NCI-H1105 treated with DMSO at 0.1 percent for 48 hours (cell line): ENCODE measurements around the gene LARP6.
"Not testable (repeated sequence)": the region's sequence is repeated elsewhere in the genome, so short reads cannot be mapped to it uniquely, and the experiment has no call there.

Experiments used
- DNase-seq: peaks from one replicate; lab custom pipeline; 2025; lab: John Stamatoyannopoulos, UW

LARP6 gene

DNA sequence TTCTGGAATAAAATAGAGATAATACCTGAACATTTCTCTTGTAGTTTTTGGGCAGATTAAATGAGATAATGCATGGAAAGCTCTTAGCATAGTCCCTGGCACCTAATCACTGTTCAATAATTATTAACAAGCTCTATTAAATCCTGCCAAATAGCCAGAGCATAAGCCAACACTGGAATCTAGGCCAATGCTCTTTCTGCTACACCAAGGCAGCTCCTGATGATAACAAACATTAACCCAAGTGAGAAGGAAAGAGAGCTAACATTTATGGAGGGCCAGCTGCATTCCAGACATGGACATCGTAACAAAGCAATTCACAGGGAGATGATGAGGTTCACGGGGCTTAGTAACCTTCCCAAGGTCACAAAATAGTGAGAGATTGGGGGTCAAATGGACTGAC lies 23.3 kb downstream of the LARP6 start:
- no peak for DNase-seq

DNA sequence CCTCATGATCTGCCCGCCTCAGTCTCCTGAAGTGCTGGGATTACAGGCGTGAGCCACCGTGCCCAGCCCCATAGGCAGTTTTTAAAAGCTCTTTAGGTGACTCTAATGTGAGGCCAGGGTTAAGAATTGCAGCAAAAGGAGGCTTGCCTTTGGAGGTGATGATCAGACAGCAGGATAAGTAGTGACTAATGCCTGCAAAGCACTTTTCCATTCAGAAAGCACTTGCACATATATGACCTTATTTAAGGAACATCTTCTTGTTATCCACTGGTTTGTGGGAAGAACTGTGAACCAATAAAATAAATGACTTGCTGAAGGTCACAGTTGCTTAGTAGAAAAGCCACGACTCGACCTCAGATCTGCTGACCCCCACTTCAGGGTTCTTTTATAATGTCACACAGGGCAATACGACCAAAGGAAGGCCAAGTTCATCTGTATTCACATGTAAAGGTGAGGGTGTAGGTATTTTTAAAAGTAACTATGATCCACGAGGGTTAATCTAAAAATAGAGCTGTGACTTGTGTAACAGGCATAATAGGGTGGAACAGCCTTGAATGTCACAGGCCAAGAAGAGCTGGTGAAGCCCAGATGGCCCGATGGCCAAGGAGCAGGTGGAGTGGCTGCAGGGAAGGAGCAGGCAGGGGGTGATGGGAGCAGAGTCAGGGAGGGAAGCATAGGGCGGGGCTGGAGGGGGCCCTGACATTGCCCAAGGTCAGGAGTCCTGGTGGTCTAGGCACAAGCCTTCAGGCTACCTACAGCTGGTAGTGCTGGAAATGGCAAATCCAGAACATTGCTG lies 24.4 kb downstream of the LARP6 start:
- DNase-seq = no peak

DNA sequence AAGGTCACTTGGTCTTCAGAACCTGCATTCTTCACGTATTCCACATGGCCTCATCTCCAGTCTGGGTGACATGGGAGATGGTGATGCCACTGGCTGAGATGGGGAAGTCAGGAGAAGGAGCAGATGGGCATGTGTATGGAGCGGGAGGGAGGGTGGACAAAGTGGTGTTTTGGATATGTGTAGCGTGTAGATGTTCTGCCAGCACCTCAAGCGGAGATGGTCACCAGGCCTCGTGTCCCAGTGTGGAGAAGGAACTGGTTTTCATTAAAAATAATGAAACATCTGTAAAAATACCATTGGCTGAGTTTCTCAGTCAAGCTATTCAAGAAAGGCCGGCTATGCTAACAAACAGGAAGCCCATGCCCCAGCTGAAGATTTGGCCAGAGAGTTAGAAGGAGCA lies 26.2 kb downstream of the LARP6 start:
- DNase-seq = no peak

DNA sequence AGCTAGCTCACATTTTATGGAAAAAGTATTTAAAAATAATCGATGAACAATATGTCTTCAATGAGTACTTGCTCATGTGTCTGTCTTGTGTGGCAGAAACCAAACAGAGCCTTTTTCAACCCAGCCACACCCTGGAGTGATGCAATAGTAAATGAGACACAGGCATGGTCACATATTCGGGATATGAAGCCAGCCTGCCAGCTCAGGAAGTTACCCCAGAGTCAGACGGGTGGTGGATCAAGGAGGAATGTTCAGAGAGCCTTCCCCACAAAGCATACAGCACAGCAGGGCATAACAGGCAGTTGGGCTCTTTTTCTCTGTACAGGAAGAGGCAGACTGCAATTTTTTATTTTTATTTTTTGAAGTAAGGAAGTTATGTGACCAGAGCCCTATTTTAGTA lies 27.3 kb downstream of the LARP6 start:
- no peak for DNase-seq

DNA sequence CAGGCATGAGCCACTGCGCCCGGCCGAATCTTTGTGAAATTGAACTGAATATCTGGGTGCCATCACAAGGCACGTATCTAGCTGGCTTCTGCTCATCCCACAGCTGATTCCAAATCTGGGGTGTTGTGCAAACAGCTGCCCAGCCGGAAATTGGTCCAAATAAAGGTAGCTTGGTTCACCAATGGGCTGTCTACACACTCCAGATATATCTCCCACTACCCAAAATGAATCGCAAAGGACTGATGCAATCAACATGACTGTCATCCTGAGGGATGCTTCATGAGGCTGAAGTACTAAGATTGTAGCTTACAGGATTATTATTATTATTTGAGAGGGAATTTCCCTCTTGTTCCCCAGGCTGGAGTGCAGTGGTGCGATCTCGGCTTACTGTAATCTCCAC lies 28.1 kb downstream of the LARP6 start:
- DNase-seq = no peak

DNA sequence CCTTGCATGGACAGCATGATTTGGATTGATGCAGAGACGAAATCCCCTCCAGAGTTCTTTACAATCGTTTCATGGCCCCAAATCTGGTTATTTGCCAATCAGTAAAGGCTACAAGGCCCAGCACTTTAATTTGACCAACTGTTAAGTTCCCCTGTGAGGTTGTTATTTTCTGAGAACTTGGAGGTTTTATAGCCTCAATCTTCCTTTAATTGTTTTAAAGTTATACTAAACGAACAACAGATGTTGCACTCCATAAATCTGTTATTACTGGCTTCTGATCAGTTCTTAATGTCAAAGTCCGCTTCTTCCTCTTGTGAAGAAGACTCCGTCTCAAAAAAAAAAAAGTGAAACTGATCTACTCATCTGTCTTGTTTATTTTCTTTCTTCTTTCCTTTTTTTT lies 30.8 kb downstream of the LARP6 start:
- DNase-seq = no peak

DNA sequence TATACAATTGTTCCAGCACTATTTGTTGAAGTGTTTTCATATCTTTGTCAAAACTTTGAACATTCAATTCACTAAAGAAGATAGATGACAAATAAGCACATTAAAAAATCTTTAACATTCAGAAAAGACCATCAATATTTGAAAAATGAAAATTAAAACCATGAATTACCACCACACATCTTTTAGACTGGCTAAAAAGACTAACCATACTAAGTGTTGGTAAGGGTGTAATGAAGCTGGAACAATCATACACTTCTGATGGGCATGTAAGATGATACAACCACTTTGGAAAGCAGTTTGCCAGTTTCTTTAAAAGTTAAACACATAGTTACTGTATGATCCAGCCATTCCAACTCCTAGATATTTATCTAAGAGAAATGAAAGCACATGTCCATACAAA lies 33.7 kb downstream of the LARP6 start:
- no peak for DNase-seq

DNA sequence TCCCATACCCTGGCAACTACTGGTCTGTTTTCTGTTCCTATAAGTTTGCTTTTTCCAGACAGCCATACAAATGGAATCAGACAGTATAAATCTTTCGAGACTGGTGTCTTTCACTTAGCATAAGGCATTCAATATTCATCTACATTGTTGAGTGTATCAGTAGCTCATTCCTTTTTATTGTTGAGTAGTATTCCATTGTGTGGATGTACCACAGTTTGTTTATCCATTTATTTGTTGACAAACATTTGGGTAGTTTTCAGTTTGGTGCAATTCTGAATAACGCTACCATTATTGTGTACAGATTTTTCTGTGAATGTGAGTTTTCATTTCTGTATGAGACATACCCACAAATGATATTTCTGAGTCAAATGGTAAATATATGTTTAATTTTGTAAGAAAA lies 35.4 kb downstream of the LARP6 start:
- no peak for DNase-seq

DNA sequence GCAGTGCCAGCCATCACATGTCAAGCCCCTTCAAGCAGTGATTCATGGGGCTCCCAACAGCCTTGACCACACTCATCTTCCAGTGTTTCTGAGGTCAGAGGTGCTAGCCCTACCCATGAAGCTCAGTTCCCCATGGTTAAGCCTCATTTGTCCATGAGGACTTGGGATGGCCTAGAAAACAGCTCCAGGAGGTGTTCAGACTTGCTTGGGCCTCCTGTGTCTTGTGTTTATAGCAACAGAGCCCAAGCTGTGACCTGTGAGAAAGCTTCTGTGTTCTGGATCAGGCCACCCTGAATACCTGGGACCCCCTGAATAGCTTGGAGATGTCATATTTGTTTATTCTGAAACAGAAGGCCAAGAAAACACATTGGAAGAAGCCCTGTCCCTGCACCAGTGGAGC lies 36.7 kb downstream of the LARP6 start:
- DNase-seq = no peak

DNA sequence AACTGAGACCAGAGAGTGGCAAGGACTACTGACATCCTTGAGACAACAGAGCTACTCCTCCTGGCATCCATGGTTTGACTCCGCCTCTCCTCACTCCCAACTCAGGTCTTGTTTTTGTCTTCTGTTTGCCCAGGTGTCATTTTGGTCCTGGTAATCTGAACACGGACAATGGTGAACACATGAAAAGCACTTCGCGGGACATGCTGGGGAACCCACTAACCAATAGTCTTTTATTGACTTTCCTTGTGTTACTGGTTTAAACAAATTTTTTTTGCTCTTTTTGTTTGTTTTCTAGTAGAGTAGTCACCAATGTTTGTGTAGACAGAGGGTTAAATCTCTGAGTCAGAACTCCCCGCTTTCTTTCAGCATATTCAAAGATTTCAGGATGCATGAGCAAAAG lies 38.4 kb downstream of the LARP6 start:
- peak; percentile 27 for DNase-seq

DNA sequence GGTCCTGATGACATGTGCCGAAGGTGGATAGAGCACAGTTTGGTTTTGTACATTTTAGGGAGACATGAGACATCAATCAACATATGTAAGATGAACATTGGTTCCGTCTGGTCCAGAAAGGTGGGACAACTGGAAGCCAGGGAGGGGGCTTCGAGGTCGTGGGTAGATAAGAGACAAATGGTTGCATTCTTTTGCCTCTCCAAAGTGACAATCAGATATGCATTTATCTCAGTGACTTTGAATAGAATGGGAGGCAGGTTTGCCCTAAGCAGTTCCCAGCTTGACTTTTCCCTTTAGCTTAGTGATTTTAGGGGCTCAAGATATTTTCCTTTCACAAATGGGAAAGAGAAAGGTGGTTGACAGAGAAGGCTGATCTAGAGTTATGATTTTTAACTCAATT lies 38.9 kb downstream of the LARP6 start:
- DNase-seq = not testable (repeated sequence)

DNA sequence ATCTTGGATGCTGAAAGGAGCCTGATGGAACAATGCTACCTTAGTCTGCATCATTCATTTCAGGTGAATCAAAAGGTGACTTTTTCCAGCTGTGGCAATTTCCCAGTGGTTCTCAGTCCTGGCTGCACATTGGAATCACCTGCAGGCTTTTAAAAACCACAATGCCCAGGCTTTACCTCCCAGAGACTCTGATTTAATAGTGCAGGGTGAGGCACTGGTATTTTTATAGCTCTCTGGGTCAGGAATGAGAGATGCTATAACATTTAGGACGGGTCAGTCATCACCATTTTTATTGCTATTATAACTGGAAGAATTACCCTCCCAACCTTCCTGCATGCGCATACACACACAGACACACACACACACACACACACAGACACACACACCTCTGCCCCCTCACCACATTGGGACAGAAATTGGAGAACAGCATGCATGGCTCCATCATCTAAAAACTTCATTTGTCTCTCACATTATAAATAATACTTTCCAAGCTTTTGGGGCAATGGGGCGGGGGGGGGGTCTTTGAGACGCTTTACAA lies 41.1 kb downstream of the LARP6 start:
- DNase-seq = no peak

DNA sequence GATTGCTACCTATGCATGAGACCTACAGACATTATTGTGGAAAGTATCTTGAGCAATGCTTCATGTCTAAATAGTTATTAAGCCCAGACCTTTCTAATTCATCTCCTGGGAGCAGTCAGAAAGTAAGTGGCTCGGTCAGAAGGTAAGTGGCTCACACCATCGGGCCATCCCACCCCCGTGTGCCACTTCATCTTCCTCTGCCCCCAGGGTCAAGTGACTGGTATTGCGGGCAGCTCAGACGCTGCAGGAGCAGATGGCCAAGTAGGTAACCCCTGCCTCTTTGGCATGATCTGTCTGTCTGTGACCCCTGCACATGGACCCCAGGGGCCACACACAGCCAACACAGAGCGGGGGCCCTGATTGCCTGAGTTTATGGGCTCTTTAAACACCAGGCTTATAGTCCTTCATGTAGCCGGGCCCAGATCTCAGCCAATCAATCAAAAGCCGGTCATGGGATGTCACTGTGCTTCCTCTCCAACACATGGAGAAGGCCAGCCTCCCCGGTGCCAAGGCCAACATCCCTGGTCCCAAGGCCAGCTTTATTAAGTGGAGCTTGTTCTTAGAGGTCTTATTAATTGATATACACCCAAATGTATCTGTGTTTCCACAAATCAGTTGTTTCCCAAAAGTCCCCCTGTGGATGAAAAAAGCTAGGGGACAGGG lies 42.9 kb downstream of the LARP6 start:
- DNase-seq = no peak

DNA sequence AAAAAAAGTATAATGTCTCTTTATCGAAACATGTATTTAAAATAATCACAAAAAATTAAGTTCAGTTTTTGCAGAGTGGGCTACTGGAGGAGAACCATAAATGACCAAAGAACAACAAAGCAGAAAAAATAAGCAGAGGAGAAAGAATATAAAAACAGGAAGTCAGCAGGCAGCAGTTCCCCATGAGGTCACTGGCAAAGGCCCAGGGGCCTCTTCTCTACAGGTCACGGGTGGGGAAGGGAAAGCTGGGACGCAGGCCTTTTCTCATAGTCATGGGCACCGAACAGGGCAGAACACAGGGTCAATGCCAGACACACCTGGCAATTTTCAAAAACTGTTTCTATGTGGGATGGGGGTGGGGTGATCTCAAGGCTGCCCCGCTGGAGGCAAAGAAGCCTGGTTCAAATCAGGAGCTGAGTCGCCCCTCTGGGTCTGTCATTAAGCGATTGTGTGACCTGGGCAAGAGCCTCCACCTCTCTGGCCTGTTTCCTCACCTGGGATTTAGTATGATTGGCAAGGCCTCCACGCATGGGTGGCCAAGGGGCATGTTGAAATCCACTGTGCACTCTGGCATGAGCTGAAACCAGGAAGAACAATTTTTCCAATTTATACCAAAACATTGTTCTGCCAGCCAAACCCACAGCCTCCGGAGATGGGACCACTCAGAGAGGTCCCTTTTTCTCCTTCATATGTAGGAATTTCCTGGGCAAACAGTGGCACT lies 46.8 kb downstream of the LARP6 start:
- no peak for DNase-seq

DNA sequence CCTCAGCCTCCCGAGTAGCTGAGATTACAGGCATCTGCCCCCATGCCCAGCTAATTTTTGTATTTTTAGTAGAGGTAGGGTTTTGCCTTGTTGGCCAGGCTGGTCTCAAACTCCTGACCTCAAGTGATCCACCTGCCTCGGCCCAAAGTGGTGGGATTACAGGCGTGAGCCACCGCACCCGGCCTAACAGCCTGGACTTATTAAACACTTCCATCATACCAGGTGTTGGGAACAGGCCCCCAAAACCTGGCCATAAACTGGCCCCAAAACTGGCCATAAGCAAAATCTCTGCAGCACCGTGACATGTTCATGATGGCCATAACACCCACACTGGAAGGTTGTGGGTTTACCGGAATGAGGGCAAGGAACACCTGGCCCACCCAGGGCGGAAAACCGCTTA lies 49.6 kb downstream of the LARP6 start:
- not testable (repeated sequence) for DNase-seq

DNA sequence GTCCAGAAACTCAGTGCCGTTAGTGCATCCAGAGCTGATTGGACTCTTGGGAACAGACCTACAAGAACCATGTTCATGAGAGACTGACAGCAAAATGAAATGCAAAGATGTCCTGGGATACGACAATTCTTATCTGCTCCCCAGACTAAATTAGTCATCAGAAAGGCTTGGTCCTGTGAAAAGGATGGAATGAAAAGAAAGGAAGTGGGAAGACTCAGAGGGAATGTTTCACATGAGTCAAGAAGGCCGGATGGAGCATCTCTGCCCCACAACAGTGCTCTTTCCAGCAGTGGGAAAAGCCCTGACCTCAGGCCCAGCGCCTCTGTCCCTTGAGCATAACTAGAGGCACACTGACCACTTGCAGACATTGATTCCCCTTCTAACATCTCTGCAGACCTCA lies 51.3 kb downstream of the LARP6 start:
- no peak for DNase-seq

DNA sequence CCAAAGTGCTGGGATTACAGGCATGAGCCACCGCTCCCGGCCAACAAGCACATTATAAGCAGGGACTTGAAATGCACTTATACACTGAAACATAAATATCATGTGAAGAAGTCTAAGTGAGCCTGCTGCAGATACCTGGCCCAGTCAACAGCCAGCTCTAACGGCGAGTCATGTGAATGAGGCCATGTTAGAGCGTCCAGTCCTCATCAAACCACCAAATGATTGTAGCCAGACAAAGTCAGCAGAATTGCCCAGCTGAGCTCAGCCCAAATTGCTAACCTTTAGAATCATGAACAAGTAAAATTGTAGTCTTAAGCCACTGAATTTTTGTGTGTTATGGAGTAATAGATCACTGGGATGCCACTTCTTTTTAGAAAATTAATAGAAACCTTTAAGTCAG lies 52.8 kb downstream of the LARP6 start:
- DNase-seq = no peak

DNA sequence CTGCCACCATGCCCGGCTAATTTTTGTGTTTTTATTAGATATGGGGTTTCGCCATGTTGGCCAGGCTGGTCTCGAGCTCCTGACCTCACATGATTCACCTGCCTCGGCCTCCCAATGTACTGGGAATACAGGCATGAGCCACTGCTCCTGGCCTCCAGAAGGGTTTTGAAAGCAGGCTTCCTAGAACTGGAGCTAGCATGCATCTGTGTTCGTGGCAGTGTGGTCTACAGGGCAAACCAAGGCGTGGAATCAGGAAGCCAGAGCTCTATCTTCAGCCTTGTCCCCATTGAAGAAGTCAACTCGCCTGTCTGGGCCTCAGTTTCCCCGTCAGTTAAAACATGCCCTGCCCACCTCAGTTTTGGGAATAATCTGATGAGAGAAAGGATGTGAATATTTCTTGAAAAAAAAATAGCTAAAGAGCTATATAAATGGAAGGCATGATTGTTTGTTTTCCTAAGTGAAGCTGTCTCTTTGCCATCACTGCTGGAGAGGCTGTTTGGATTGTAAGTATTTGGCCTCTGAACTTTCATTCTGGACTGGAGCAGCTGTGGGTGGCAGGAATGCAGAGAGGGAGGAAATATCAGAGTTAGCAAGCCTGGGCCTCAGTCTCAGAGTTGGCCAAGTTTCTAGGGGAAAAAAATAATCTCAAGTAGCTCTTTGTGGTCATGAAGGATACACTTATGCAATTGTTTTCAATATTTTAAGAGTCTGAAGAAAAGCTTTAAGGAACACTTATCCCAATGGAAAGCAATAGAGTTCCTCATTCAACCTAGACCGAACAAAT lies 54.1 kb downstream of the LARP6 start:
- no peak for DNase-seq

DNA sequence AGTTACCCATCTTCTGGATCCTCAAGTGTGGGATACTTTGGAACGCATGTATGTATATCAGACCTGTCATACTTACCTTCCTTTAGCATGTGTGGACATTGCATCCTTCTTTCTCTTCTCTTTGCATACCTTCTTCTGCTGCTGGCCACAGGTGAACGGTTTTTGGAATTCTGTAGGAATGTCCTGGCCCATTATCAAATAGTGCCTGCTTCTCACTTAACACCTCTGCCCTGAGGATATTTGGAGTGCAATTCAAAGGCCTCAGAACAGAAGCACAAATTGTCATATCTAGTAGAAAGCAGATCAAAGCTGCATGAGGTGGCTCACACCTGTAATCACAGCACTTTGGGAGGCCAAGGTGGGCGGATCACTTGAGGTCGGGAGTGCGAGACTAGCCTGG lies 56.5 kb downstream of the LARP6 start:
- no peak for DNase-seq

DNA sequence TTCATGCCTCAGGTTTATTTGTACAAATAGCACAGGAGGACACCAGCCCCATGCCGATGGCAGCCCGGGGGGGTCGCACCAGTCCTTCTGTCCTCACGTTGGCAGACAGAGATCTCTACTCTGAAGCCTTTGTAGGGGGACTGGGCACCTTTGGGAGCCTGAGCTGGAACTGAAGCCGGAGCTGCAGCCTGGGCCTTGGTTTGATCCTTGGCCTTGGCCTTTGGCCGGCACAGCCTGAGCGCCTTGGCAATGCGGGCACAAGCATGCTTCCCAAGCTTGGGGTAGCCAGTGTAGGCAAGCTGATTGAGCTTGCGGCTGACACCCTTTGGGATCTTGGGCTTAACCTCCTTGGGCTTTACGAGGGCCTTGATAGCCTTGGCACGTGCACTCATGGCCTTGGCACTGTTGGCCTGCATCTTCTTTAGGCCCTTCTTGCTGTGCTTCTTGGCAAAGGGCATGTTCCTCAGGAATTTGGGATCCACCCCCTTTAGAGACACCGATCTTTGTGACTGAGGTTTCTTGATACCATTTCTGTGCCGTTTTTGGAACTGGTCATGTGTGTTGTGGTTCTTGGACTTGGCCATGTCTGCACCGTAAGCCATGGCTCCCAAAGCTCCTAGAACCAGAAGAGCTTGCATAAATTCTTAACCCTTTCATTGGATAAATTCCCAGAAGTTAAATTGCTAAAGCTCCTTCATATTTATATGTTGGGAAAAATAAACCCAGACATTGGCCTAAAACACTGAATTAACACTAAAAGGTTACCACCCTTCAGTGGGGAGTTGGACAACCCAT lies 57.2 kb downstream of the LARP6 start:
- DNase-seq = no peak

DNA sequence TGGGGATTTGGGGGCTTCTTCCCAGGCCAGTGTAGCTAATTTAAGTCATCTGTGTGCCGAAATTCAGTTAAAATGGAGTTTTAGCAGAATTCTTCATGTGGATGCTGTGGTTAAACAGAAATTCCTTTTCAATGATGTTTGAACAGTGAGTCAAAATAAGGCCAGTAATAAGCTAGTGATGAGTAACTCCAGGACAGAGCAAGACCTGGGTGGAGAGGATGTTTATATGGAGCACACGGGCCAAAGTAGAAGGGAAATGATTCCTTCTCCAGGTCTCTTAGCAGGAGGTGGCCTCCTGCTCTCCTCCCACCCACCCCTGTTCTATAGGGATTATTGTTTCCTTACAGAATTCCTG lies 58.7 kb downstream of the LARP6 start:
- DNase-seq = no peak
